HG02938 (cell line): ENCODE measurements around the gene ASTN2.
"Not testable (repeated sequence)": the region's sequence is repeated elsewhere in the genome, so short reads cannot be mapped to it uniquely, and the experiment has no call there.

Experiments used
- ATAC-seq: cut with Tn5 transposase; IDR thresholded peaks from one replicate; pipeline ENCODE4 v1.9.1; 2021; ENCODE audit warnings: mild to moderate bottlenecking, moderate library complexity; ENCODE audit not compliant: unreplicated experiment

ASTN2 gene

DNA sequence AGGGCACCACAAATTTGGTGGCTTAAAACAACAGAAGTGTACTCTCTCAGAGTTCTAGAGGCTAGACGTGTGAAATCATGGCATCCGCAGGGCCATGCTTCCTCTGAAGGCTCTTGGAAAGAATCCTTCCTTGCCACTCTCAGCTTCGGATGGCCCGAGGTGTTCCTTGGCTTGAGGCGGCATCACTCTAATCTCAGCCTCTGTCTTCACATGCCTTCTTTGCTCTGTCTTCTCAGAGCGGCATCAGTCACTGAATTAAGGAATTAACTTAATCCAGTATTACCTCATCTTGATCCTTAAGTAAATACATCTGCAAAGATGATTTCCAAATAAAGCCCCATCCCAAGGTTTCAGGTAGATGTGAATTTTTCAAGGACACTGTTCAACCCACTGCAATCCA, 938.9 kb downstream of the ASTN2 start:
- no peak for ATAC-seq

DNA sequence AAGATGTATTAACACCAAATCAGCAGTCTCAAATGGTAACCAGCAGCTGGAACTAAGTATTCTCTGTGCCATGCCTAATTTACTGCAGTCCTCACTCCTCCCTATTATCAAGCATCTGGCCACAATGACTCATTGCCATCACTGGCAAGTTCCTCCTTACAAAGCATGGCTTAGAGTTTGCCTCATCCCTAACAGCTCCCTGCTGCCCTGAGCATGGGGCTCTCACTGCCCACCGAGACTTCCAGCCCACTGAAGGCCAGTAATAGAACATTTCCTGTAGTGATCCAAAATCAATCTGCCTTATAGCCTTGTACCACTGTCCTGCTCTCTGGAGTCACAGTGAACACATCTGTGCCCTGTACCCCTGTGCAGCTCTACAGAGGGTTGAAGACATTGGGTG, 939.7 kb downstream of the ASTN2 start:
- ATAC-seq, result no peak

DNA sequence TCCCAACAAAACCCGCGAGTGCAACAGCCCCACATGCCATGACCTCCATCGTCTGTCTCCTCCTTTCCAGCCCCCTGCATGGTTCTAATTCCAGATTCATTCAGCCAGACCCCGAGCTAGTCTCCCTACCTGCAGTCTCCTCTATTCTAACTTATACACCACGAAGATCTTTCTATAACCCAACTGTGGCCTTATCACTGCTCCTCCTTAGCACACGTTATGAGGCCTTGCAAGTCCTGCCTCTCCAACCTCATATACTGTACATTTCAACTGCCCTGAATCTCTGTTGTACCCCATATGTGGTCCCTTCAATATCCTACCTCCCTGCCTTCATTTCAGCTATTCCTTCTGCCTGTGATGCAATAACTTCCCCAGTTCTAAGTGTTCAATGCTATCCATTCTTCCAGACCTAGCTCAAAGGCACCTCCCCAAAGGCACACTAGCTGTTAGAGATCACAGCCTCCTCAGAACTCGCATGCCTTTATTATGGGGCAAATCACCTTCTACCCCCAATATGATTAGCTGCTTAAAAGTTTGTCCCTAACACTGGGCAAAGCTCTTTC, 942.8 kb downstream of the ASTN2 start:
- ATAC-seq, result no peak

GRCh38 chr9:116471093-116471906, 943.6 kb downstream of the ASTN2 start:
- no peak for ATAC-seq

DNA sequence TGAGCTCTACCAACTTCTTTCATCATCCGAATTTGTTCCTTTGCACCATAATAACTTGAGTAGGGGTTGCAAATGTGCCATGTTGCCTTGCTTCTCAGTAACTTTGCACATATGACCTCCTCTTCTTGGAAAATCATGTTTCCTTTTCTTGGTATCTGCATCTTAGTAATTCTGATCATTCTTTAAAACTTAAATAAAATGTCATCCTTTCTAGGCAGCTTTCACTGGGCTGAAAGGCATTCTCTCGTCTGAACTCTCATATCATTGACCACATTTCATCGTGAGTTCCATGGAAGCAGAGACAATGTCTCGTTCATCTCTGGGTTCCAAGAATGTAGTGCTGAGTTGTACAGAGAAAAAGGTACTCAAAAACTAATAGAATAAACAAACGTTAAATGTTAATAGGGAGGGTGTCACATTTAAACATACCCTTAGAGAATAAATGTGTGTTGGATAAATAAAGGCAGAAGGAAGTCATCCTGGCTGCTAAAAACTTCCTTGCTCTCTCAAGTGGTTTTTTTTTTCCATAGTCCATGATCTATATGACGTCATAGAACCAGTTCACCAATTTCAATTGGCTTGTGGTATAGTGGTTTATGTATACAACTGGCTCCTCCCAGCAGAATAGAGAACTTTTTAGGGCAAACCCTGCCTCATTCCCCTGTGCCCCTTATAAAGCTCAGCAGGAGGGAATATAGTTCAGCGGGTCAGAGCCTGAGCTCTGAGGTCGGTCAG, 945.9 kb downstream of the ASTN2 start:
- ATAC-seq, result no peak

- no peak for ATAC-seq
Measured at GRCh38 chr9:116468369-116468768, 946.5 kb downstream of the ASTN2 start.

- no peak for ATAC-seq
Measured at GRCh38 chr9:116467740-116468351, 947.0 kb downstream of the ASTN2 start.

DNA sequence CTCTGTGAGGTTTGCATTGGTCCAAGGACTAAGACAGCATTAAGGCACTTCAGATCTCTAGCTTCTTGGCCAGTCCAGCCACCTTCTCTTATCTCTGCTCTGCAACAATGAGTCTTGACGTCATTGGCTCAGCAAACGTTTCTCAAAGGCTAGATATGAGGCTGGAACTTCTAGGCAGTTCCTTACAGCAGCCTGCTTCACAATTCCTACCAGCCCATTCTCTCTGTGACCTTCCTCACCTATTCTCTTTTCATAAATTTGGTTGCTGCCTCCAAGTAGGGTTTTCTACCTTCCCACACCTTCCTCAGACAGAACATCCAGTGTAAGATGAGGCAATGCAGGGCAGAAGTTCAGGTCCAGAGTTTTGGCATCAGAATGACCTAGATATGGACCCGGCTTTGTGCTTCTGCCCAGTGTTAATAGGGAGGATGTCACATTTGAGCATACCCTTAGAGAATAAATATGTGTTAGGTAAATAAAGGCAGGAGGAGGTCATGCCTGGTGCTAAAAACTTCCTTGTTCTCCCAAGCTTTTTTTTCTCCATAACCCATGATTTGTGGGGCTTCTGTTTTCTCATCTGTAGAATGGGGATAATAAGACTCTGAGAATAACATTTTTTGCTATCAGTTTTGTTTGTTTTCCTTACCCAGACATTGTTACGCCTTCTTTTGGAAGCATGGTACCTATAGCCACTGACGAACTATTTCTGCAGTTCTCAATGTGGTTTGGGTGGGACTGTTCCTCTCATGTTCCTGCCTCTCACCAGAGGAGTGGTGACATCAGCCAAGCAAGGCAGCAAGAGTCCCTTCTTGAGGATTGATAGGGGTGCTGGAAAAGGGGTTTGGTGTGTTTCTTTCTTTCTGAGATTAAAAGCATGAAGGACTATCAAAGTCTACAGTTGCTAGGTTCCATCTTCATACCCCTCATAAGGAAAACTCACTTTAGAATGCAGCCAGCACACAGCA, 948.3 kb downstream of the ASTN2 start:
- ATAC-seq, result no peak

DNA sequence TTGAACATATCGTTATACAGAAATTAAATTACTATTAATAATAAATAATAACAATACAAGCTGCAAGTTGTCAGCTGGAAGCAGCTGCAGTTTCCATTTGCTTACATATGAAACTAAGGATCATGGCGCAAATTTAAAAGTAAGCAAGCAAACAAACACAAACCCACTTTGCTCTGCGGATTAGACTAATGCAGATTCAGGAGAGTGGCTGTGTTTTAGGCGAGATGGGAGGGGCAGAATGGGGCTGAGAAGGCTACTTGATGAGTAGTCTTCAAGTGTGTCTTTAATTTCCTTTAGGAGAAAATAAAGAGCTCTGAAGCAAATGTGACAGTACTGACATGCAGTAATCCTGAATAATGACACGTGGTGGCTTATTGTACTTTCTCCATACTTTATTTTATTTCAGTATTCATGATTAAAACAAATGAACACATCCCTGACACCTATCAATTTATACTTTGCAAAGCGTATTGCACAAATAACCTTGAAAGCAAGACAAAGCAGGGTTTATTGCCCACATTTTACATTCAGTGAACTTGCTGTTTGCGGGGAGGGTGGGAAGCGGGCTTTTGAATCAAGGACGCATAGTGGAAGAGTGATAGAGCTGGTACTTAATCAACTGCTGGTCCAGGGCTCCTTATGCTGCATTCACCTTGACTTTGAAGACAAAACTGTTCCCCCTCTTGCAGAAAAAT, 949.1 kb downstream of the ASTN2 start:
- no peak for ATAC-seq

DNA sequence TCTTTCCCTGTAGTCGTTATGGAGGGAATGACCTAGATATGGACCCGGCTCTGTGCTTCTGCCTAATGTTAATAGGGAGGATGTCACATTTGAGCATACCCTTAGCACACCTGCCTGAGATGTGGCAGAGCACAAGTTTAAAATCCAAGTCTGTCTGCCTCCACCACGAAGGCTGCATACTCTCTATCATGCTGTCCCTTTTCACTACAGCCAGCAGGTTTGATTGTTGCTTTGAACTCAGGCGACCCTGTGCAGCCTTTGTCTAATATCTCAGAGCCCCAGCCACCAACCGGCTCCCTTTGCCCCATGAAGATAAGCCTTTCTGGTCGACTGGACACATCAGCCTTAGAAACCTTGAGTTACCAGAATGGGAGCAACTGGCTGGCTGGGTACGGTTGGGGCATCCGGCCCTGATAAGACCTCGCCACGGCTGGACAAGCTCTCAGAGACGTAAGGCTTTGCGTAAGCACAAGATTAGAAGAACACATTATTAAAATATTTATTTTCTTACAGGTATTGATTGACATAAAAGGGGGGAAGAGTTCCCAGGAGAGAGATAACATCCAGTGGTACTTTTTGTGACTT, 949.8 kb downstream of the ASTN2 start:
- ATAC-seq, result no peak

- no peak for ATAC-seq
Measured at GRCh38 chr9:116464423-116464822, 950.4 kb downstream of the ASTN2 start.

- ATAC-seq, result no peak
Measured at GRCh38 chr9:116461632-116462031, 953.2 kb downstream of the ASTN2 start.

DNA sequence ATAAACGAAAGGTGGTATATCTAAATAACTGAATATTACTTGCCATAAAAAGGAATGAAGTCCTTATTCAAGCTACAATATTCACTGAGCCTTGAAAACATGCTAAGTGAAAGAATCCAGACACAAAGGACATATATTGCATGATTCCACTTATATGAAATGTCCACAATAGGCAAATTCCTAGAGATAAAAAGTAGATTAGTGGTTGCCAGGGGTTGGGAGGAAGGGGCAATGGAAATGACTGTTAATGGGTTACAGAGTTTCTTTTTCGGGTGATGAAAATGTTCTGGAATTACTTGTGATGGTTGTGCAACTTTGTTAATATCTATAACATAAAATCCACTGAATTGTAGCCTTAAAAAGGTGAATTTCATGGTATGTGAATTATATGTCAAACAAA, 954.8 kb downstream of the ASTN2 start:
- ATAC-seq, result no peak

GRCh38 chr9:116459576-116459975, 955.3 kb downstream of the ASTN2 start:
- ATAC-seq, result no peak

DNA sequence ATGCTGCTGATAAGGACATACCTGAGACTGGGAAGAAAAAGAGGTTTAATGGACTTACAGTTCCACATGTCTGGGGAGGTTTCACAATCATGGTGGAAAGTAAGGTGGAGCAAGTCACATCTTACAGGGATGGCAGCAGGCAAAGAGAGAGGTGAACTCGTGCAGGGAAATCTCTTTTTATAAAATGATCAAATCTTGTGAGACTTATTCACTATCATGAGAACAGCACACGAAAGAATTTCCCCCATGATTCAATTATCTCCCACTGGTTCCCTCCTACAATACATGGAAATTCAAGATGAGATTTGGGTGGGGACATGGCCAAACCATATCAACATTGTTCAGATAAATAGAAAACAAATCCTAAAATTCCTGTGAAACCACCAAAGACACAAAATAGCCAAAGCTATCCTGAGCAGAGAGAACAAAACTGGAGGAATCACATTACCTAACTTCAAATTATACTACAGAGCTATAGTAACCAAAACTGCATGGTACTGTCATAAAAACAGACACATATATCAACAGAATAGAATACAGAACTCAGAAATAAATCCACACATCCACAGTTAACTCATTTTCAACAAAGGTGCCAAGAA, 958.3 kb downstream of the ASTN2 start:
- ATAC-seq, result no peak

GRCh38 chr9:116454539-116454938, 960.3 kb downstream of the ASTN2 start:
- not testable (repeated sequence) for ATAC-seq

DNA sequence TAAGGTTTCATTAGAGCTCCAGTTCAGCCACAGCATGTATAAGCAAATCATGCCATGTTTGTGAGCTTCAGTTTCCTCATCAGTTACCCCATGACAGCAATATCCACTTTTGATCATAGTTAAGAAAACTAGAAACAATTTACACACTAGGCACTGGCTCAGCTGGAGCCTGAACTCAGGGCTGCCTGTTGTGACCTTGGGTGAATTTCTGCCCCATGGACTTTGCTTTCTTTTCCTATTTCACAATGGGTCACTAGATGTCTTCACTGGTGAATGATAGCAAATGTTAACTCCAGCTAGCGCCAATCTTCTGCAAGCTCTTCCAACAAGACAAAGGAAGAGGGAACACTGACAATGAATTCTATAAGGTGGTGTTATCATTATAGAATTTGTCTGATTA, 961.1 kb downstream of the ASTN2 start:
- ATAC-seq, result no peak

- ATAC-seq, result no peak
Measured at GRCh38 chr9:116452634-116453033, 962.2 kb downstream of the ASTN2 start.

GRCh38 chr9:116452227-116452626, 962.6 kb downstream of the ASTN2 start:
- ATAC-seq, result no peak
